Trophoblast cell (in vitro differentiated cells and primary cell): ENCODE results near the gene SERPINA4.

ENCODE experiments used
- DNase-seq, 2 donors: peaks; one replicate each; pipeline ENCODE4 v3.0.0-alpha.2; 2016
- H2AFZ ChIP-seq: 2 replicates; pipeline ENCODE4 v1.6.1; 2013; ENCODE audit warnings: low read length, moderate library complexity, mild to moderate bottlenecking; ENCODE audit not compliant: insufficient read depth, poor library complexity
- H2AK5ac ChIP-seq: 2 replicates; pipeline ENCODE4 v1.6.1; 2013; ENCODE audit warnings: mild to moderate bottlenecking, low read length
- H2BK120ac ChIP-seq: 2 replicates; pipeline ENCODE4 v1.6.1; 2013; ENCODE audit warnings: low read length, mild to moderate bottlenecking, moderate library complexity; ENCODE audit not compliant: insufficient read depth, poor library complexity
- H2BK12ac ChIP-seq: 2 replicates; pipeline ENCODE4 v1.6.1; 2013; ENCODE audit warnings: mild to moderate bottlenecking, low read length, moderate library complexity
- H2BK5ac ChIP-seq: 2 replicates; pipeline ENCODE4 v1.6.1; 2013; ENCODE audit warnings: low read length, low read depth, moderate library complexity, mild to moderate bottlenecking; ENCODE audit not compliant: poor library complexity
- H3K14ac ChIP-seq: 2 replicates; pipeline ENCODE4 v1.6.1; 2013; ENCODE audit warnings: mild to moderate bottlenecking, low read length
- H3K18ac ChIP-seq: 2 replicates; pipeline ENCODE4 v1.6.1; 2013; ENCODE audit warnings: mild to moderate bottlenecking, low read length
- H3K23ac ChIP-seq: 2 replicates; pipeline ENCODE4 v1.6.1; 2013; ENCODE audit warnings: low read length
- H3K27ac ChIP-seq: 2 replicates; pipeline ENCODE4 v1.5.1; 2013; ENCODE audit warnings: low read depth, mild to moderate bottlenecking, inconsistent platforms, low read length, moderate library complexity
- H3K27me3 ChIP-seq: 2 replicates; pipeline ENCODE4 v1.6.1; 2013; ENCODE audit warnings: inconsistent platforms, mild to moderate bottlenecking, low read length, moderate library complexity; ENCODE audit not compliant: insufficient read depth
- H3K36me3 ChIP-seq, 2 experiments: 1 replicate in 1 of 2; 2 replicates in 1 of 2; pipeline ENCODE4 v1.6.1; 2013; ENCODE audit warnings: low read length in 2 of 2, mild to moderate bottlenecking in 2 of 2, moderate library complexity in 1 of 2; ENCODE audit not compliant: insufficient read depth in 2 of 2, control insufficient read depth in 1 of 2
- H3K4ac ChIP-seq: 2 replicates; pipeline ENCODE4 v1.6.1; 2013; ENCODE audit warnings: low read depth, mild to moderate bottlenecking, low read length, moderate library complexity
- H3K4me1 ChIP-seq, 2 experiments: 1 replicate in 1 of 2; 2 replicates in 1 of 2; pipeline ENCODE4 v1.6.1; 2013; ENCODE audit warnings: low read length in 2 of 2, mild to moderate bottlenecking in 2 of 2, moderate library complexity in 1 of 2; ENCODE audit not compliant: insufficient read depth in 2 of 2, control insufficient read depth in 1 of 2
- H3K4me2 ChIP-seq: 2 replicates; pipeline ENCODE4 v1.6.1; 2013; ENCODE audit warnings: inconsistent platforms, mild to moderate bottlenecking, low read length, moderate library complexity
- H3K4me3 ChIP-seq: 2 replicates; pipeline ENCODE4 v1.5.1; 2013; ENCODE audit warnings: mild to moderate bottlenecking, low read depth, low read length, inconsistent platforms
- H3K79me1 ChIP-seq: one replicate; pipeline ENCODE4 v1.6.1; 2013; ENCODE audit warnings: low read length
- H3K79me2 ChIP-seq: 2 replicates; pipeline ENCODE4 v1.6.1; 2013; ENCODE audit warnings: low read length, mild to moderate bottlenecking; ENCODE audit not compliant: control insufficient read depth, insufficient read depth, poor library complexity
- H3K9ac ChIP-seq: 2 replicates; pipeline ENCODE4 v1.6.1; 2013; ENCODE audit warnings: mild to moderate bottlenecking, low read length
- H3K9me3 ChIP-seq: 2 replicates; pipeline ENCODE4 v1.6.1; 2013; ENCODE audit warnings: low read depth, mild to moderate bottlenecking, control low read depth, inconsistent platforms, low read length; ENCODE audit not compliant: insufficient read depth
- H4K12ac ChIP-seq: 2 replicates; pipeline ENCODE4 v1.6.1; 2013; ENCODE audit warnings: low read depth, mild to moderate bottlenecking, low read length, moderate library complexity
- H4K8ac ChIP-seq: 2 replicates; pipeline ENCODE4 v1.6.1; 2013; ENCODE audit warnings: low read depth, mild to moderate bottlenecking, low read length, moderate library complexity
- H4K91ac ChIP-seq: one replicate; pipeline ENCODE4 v1.6.1; 2013; ENCODE audit warnings: low read depth, mild to moderate bottlenecking, low read length, moderate library complexity
- WGBS: extraction: QIAGEN DNeasy Blood & Tissue Kit; methylation state at CpG from one replicate; pipeline ENCODE4 v1.1.7; 2013; ENCODE audit warnings: missing lambda C conversion rate; ENCODE audit not compliant: insufficient read length, insufficient coverage; ENCODE audit errors: extremely low coverage; 5-methylcytosine and 5-hydroxymethylcytosine counted together

Gene SERPINA4

DNA sequence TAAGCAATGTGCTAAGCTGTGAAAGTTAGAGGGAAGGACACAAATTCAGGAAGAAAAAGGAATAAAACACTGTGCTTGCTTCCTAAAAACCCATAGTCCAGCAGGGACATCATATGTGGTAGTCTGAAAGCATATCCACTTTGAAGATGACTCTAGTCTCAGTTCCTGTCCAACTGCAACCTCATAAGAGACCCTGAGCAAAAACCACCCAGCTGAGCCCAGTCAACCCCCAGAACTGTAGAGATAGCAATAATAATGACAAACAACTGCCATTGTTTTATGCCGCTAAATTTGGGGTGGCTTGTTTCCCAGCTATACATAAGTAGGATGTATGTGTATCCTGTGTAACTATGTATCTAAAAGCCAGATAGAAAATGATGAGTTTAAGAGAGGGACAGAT, 3.9 kb upstream of the SERPINA4 start:
- H3K36me3 ChIP-seq: no peaks in the 10 kb centered on the region
- H3K4me3 ChIP-seq: no peak overlapping the region
- no peak overlapping the region for H2BK12ac ChIP-seq
- WGBS: no CpG with 5 or more reads among the region's 1 CpG
- H4K91ac ChIP-seq: no peak overlapping the region
- no peaks in the 10 kb centered on the region for H3K27me3 ChIP-seq
- H3K27ac ChIP-seq: no peak overlapping the region
- no peak overlapping the region for H3K4me2 ChIP-seq
- H2AK5ac ChIP-seq: no peak overlapping the region
- H3K79me1 ChIP-seq: no peaks in the 10 kb centered on the region
- DNase-seq: no peak
- no peak overlapping the region for H4K8ac ChIP-seq
- H3K14ac ChIP-seq: no peak overlapping the region
- no peak overlapping the region for H3K18ac ChIP-seq
- no peak overlapping the region for H3K23ac ChIP-seq
- no peak overlapping the region for H3K4ac ChIP-seq
- no peak overlapping the region for H2BK5ac ChIP-seq
- no peaks in the 10 kb centered on the region for H3K79me2 ChIP-seq
- H2BK120ac ChIP-seq: no peak overlapping the region
- H3K4me1 ChIP-seq: no peaks in the 10 kb centered on the region
- no peaks in the 10 kb centered on the region for H3K9me3 ChIP-seq
- H2AFZ ChIP-seq: no peak overlapping the region
- no peak overlapping the region for H3K9ac ChIP-seq
- no peak overlapping the region for H4K12ac ChIP-seq

DNA sequence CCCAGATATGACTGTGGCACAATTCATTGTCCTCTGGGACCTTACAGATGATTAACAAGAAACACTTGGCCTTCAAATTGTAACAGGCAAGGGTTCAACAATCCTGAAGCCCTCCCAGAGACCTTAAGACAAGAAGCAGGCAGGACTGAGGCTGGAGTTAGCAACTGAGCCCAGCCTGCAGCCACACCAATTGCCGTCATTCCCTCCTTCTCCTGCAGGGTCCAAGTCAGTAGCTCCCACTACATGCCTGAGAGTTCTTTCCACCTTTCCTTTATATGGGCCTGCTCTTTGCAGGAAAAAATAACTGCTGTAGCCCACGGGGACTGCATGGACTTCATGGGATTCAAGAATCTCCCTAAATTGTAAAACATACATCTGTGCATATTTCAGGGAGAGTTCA, 2.4 kb upstream of the SERPINA4 start:
- H4K91ac ChIP-seq: no peak overlapping the region
- no CpG with 5 or more reads among the region's 2 CpGs for WGBS
- H2BK12ac ChIP-seq: no peak overlapping the region
- H3K4me1 ChIP-seq: no peaks in the 10 kb centered on the region
- H3K27ac ChIP-seq: no peak overlapping the region
- no peak overlapping the region for H2BK120ac ChIP-seq
- H3K4me3 ChIP-seq: no peak overlapping the region
- no peak overlapping the region for H2AK5ac ChIP-seq
- H4K8ac ChIP-seq: no peak overlapping the region
- H2AFZ ChIP-seq: no peak overlapping the region
- no peak overlapping the region for H3K18ac ChIP-seq
- no peak overlapping the region for H3K9ac ChIP-seq
- H4K12ac ChIP-seq: no peak overlapping the region
- no peak overlapping the region for H2BK5ac ChIP-seq
- no peak overlapping the region for H3K4me2 ChIP-seq
- no peaks in the 10 kb centered on the region for H3K9me3 ChIP-seq
- H3K23ac ChIP-seq: no peak overlapping the region
- H3K4ac ChIP-seq: no peak overlapping the region
- no peaks in the 10 kb centered on the region for H3K36me3 ChIP-seq
- H3K27me3 ChIP-seq: no peaks in the 10 kb centered on the region
- peak in 1 of 2 donors; percentile 45 for DNase-seq
- H3K79me2 ChIP-seq: no peaks in the 10 kb centered on the region
- H3K14ac ChIP-seq: no peak overlapping the region
- H3K79me1 ChIP-seq: no peaks in the 10 kb centered on the region

DNA sequence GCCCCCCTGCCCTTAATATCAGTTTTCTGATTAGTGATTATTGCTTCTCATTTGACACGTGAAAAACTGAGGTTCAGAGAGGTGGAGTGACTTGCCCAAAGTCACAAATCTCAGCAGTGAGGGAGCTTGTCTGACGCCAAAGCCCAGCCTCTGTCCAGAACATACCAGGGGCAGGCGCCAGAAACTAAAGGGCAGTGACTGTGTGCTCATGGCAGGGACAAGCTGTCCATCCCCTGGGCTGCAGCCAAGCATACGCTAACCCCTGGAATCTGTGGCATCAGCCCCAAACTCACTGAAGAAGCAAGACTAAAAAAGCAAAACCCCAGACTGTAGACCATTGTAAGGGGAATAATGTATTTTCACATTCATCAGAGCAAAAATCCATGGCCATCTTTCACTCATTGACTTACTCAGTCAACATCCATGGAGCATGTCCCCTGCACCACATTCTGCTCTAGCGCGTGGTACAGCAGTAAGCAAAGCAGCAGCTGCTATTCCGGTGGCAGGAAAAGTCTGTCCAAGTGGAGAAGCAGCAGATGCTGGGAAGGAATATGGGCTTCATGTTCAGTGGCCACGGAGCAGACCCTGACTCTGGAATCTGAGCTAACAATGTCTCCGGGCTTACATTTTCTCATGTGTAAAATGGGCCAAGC, 1.5 kb upstream of the SERPINA4 start:
- H3K18ac ChIP-seq: no peak overlapping the region
- no peak overlapping the region for H3K14ac ChIP-seq
- H3K36me3 ChIP-seq: no peaks in the 10 kb centered on the region
- no peak for DNase-seq
- H4K8ac ChIP-seq: no peak overlapping the region
- no peak overlapping the region for H4K12ac ChIP-seq
- H3K79me1 ChIP-seq: no peaks in the 10 kb centered on the region
- H2BK120ac ChIP-seq: no peak overlapping the region
- no peaks in the 10 kb centered on the region for H3K4me1 ChIP-seq
- H3K79me2 ChIP-seq: no peaks in the 10 kb centered on the region
- no peak overlapping the region for H2BK12ac ChIP-seq
- H2AK5ac ChIP-seq: no peak overlapping the region
- H3K9me3 ChIP-seq: no peaks in the 10 kb centered on the region
- no peak overlapping the region for H3K23ac ChIP-seq
- H4K91ac ChIP-seq: no peak overlapping the region
- WGBS: no CpG with 5 or more reads among the region's 9 CpGs
- no peak overlapping the region for H3K4ac ChIP-seq
- H3K4me2 ChIP-seq: no peak overlapping the region
- H2BK5ac ChIP-seq: no peak overlapping the region
- no peak overlapping the region for H2AFZ ChIP-seq
- H3K27me3 ChIP-seq: no peaks in the 10 kb centered on the region
- no peak overlapping the region for H3K27ac ChIP-seq
- no peak overlapping the region for H3K4me3 ChIP-seq
- no peak overlapping the region for H3K9ac ChIP-seq

DNA sequence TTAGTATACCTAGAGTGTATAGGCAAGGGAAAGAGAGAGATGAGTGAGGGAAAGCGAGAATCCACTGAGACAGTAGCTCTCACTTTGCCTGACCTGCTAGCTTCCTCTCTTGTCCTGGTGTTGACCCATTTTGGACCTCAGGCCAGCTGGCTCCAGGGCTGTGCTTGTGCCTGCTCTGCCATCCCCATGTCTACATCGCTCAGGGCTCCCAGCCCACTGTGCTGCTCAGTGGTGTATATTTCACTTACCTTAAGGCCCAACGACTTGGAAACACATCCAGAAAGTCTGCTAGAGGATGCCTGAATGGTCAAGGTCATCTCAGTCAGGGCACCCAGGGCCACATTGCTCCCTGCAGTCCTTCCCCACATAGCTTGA, 964 bp upstream of the SERPINA4 start:
- Histone ChIP-seq H3K9me3 (no peaks in the 10 kb centered on the region), H3K79me1 (no peaks in the 10 kb centered on the region), H2BK5ac (no peak overlapping the region), H2AFZ (no peak overlapping the region), H4K12ac (no peak overlapping the region), H3K23ac (no peak overlapping the region), H3K14ac (no peak overlapping the region), H2AK5ac (no peak overlapping the region), H3K4me1 (no peaks in the 10 kb centered on the region), H3K36me3 (no peaks in the 10 kb centered on the region), H3K18ac (no peak overlapping the region), H3K79me2 (no peaks in the 10 kb centered on the region), H3K27ac (no peak overlapping the region), H4K8ac (no peak overlapping the region), H3K27me3 (no peaks in the 10 kb centered on the region), H3K4me2 (no peak overlapping the region), H2BK120ac (no peak overlapping the region), H3K4me3 (no peak overlapping the region), H3K4ac (no peak overlapping the region), H2BK12ac (no peak overlapping the region), H4K91ac (no peak overlapping the region), H3K9ac (no peak overlapping the region)
- no peak for DNase-seq
- no CpG with 5 or more reads among the region's 3 CpGs for WGBS
